Uterus (tissue), 2 donors: Measurements from ENCODE around the gene ORMDL1.

Source experiments
- POLR2A ChIP-seq, 2 donors: fragments of 450-650 bp; IDR thresholded peaks; one replicate each; pipeline ENCODE4 v1.6.1; 2016; ENCODE audit warnings: antibody characterized with exemption in 2 of 2, mild to moderate bottlenecking in 1 of 2, moderate library complexity in 1 of 2
- TF ChIP-seq, protein P1 (sequence below), 4 experiments: fragments of 200-600 bp in 2 of 4; fragments of 450-650 bp in 2 of 4; sonication (generic) in 2 of 4; IDR thresholded peaks; one replicate each; pipeline ENCODE4 v1.5.1; 2016 to 2019; ENCODE audit warnings: antibody characterized with exemption in 4 of 4, mild to moderate bottlenecking in 2 of 4, moderate library complexity in 1 of 4

DNA sequence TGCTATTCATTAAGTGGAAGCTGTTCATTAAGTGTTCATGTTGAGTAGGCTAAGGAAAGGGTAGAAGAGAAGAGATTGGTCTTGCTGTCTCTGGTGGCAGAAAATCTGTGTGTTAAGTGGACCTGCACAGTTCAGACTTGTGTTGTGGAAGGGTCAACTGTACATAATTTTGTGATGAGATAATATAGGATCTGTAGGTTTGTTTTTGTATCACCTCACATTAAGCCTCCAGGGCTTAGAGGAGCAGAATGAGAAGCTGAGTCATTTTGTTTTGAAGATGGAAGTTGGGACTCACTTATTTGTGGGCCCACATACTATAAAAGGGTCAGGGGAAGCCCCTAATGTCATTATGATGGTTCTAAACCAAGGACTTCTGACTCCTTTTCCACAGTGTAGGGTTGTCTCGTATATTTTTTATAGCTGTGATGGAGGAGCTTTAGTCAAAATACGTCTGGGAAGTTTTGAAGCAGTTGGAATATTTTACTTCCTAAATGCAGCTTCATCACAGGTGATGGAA lies 18.3 kb upstream of the ORMDL1 start:
- TF ChIP-seq, protein P1, sequence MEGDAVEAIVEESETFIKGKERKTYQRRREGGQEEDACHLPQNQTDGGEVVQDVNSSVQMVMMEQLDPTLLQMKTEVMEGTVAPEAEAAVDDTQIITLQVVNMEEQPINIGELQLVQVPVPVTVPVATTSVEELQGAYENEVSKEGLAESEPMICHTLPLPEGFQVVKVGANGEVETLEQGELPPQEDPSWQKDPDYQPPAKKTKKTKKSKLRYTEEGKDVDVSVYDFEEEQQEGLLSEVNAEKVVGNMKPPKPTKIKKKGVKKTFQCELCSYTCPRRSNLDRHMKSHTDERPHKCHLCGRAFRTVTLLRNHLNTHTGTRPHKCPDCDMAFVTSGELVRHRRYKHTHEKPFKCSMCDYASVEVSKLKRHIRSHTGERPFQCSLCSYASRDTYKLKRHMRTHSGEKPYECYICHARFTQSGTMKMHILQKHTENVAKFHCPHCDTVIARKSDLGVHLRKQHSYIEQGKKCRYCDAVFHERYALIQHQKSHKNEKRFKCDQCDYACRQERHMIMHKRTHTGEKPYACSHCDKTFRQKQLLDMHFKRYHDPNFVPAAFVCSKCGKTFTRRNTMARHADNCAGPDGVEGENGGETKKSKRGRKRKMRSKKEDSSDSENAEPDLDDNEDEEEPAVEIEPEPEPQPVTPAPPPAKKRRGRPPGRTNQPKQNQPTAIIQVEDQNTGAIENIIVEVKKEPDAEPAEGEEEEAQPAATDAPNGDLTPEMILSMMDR (IDR thresholded peaks at IDR 0.05): no peak
- TF ChIP-seq POLR2A (IDR thresholded peaks at IDR 0.05): no peak
